ENCODE data around the gene GABRB2. TPM values are rescaled to one million over a fixed set of nuclear protein-coding genes. Genes with fewer than 3 reads are reported as not detected.

The GABRB2 gene
- total and polyA plus RNA-seq, 2 of the 13 experiments (the other 11 are each of a cell fraction or from before 2014, with no cell fraction given) = 0.01 TPM; not detected in 1

GRCh38 chr5:161547406-161547737 is 847 bp upstream of the GABRB2 start:
- CTCF ChIA-PET (ENCODE audit: low intra/inter-chr PET ratio, low total read pairs) = no interaction called here
- ATAC-seq = no peak
- BruUV-seq (replicated peaks) = no TSS peak
- TF ChIP-seq ZNF547 (CRISPR knock-in tag; IDR thresholded peaks at IDR 0.05) (no peak), ZHX2 (IDR thresholded peaks at IDR 0.05; ENCODE audit: low read depth) (no peak), ZHX2 (CRISPR knock-in tag; IDR thresholded peaks at IDR 0.05; ENCODE audit: borderline replicate concordance) (no peak), ISX (CRISPR knock-in tag; conservative IDR thresholded peaks at IDR 0.05) (no peak), ZNF484 (CRISPR knock-in tag; IDR thresholded peaks at IDR 0.05; ENCODE audit: borderline replicate concordance, low read depth) (no peak), PREB (CRISPR knock-in tag; IDR thresholded peaks at IDR 0.05) (no peak), BRCA1 (CRISPR knock-in tag; IDR thresholded peaks at IDR 0.05) (no peak), PAXIP1 (CRISPR knock-in tag; conservative IDR thresholded peaks at IDR 0.05) (no peak), EP300 (IDR thresholded peaks at IDR 0.05; ENCODE audit: low read depth in 2 of 2, low read length in 2 of 2) (no peak), EP300 (CRISPR knock-in tag; IDR thresholded peaks at IDR 0.05; ENCODE audit: borderline replicate concordance) (no peak), SNAPC2 (CRISPR knock-in tag; IDR thresholded peaks at IDR 0.05) (no peak), ARID2 (CRISPR knock-in tag; IDR thresholded peaks at IDR 0.05; ENCODE audit: borderline replicate concordance) (no peak)
- TF ChIP-seq, protein P1, sequence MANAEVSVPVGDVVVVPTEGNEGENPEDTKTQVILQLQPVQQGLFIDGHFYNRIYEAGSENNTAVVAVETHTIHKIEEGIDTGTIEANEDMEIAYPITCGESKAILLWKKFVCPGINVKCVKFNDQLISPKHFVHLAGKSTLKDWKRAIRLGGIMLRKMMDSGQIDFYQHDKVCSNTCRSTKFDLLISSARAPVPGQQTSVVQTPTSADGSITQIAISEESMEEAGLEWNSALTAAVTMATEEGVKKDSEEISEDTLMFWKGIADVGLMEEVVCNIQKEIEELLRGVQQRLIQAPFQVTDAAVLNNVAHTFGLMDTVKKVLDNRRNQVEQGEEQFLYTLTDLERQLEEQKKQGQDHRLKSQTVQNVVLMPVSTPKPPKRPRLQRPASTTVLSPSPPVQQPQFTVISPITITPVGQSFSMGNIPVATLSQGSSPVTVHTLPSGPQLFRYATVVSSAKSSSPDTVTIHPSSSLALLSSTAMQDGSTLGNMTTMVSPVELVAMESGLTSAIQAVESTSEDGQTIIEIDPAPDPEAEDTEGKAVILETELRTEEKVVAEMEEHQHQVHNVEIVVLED (CRISPR knock-in tag; IDR thresholded peaks at IDR 0.05; ENCODE audit: borderline replicate concordance) = no peak

More at GRCh38 chr5:161547406-161547737, 847 bp upstream of the GABRB2 start:
- DNase-seq (ENCODE audit: low spot score) (no peak), FAIRE-seq (no peak)
- in situ Hi-C loops (cut with HindIII; ENCODE audit: extremely low pct_ligation_motif_present, low pct_unique_long_range_greater_than_20kb) = loop anchor here (25.0 kb wide), 1 partner anchor 1865 kb away; no protein-coding TSS in a partner anchor
- Histone ChIP-seq H3K27ac (ENCODE audit: extremely low read length, insufficient read depth, low read length) (no peak overlapping the region), H3K27me3 (ENCODE audit: control insufficient read depth in 1 of 2, insufficient read depth in 2 of 2, low read length in 2 of 2) (peaks cover 0 to 27% of the 10 kb centered on the region in 2 experiments; a peak in 3 of 5 replicates), H3K36me3 (replicated peaks in 1 of 2; ENCODE audit: control insufficient read depth in 1 of 2, insufficient read depth in 2 of 2, low read length in 2 of 2) (no peaks in the 10 kb centered on the region), H3K4me2 (ENCODE audit: low read depth, low read length) (peak overlapping the region; percentile 45; the same call in 1 of the 2 replicates), H3K9me3 (ENCODE audit: low read length) (no peaks in the 10 kb centered on the region), H2AFZ (ENCODE audit: low read length) (no peak overlapping the region), H3K4me3 (replicated peaks in 1 of 3; ENCODE audit: insufficient read depth in 1 of 3, low read depth in 2 of 3, low read length in 3 of 3) (peak overlapping the region in 2 of 3 experiments; percentile 12 to 28; a peak in 3 of 6 replicates), H3K9ac (ENCODE audit: insufficient read depth, low read depth, low read length) (no peak overlapping the region), H3K79me2 (ENCODE audit: insufficient read depth, low read length) (no peaks in the 10 kb centered on the region), H3K4me1 (ENCODE audit: insufficient read depth, low read length) (no peaks in the 10 kb centered on the region), H4K20me1 (ENCODE audit: insufficient read depth, low read length) (no peaks in the 10 kb centered on the region)
- WGBS (ENCODE audit: low lambda C conversion rate) = 17% methylated on average over 10 of the region's 17 CpGs
- intact Hi-C loops (cut with micrococcal nuclease; ENCODE audit: unreplicated experiment) = loop anchor here (10.0 kb wide), 1 partner anchor 377 kb away; no protein-coding TSS in a partner anchor
- POLR2A ChIA-PET = no interaction called here
